Measurements from ENCODE around the gene OR8A1. TPM values are rescaled to one million over a fixed set of nuclear protein-coding genes. Genes with fewer than 3 reads are reported as not detected.

The OR8A1 gene
- total RNA-seq, 1 experiment from 2014 or later: not detected

DNA sequence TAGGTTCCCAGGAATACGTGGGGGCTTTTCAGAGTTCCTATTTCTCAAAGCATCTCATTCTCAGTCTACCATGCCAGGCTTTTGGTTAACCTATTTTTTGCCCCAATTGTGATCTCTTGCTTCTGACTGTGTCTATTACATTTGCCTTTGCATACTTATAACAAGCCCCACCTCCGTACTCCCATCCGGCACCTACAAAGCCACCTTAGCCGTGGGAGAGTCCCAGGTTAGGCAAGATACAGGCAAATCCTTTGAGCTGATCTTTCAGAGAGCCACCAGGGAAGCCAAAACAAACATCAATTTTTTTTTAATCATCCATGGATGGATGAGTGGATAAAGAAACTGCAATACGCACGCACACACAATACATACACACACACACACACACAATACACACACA lies 22.8 kb downstream of the OR8A1 start:
- no peak overlapping the region for H3K4me2 ChIP-seq (ENCODE audit: insufficient read depth, insufficient read length, low read length)
- no peaks in the 10 kb centered on the region for H4K20me1 ChIP-seq (ENCODE audit: control insufficient read depth, insufficient read depth, insufficient read length)
- H2AFZ ChIP-seq (ENCODE audit: low read length): no peak overlapping the region
- H2BK120ac ChIP-seq (ENCODE audit: low read depth, low read length, poor library complexity, severe bottlenecking): no peak overlapping the region
- no peak overlapping the region for H2AK5ac ChIP-seq (ENCODE audit: insufficient read length, low read length)
- no peak overlapping the region for H2BK5ac ChIP-seq (ENCODE audit: insufficient read length, low read length)
- no peaks in the 10 kb centered on the region for H3K79me2 ChIP-seq (ENCODE audit: insufficient read depth, low read length)
- Mint-ChIP-seq H3K4me3 (no peak overlapping the region), H3K27ac (no peak overlapping the region), H3K4me1 (no peaks in the 10 kb centered on the region), H3K27me3 (ENCODE audit: low read depth) (peaks cover 5% of the 10 kb centered on the region), H3K9me3 (no peaks in the 10 kb centered on the region), H3K36me3 (ENCODE audit: insufficient read depth in 1 of 3, low read depth in 3 of 3) (no peaks in the 10 kb centered on the region)
- H3K56ac ChIP-seq (ENCODE audit: insufficient read length, low read depth, low read length): no peak overlapping the region
- no peak for DNase-seq
- H4K91ac ChIP-seq (ENCODE audit: insufficient read length, low read depth, low read length): no peak overlapping the region
- no peak overlapping the region for H3K4ac ChIP-seq (ENCODE audit: low read depth, low read length)
- no peak overlapping the region for H2BK20ac ChIP-seq (ENCODE audit: low read depth, low read length, poor library complexity, severe bottlenecking)
- no peak overlapping the region for H3K14ac ChIP-seq (ENCODE audit: insufficient read depth, low read length)
- H2BK15ac ChIP-seq (ENCODE audit: low read depth, low read length): no peak overlapping the region
- H3K23ac ChIP-seq (ENCODE audit: insufficient read length, low read depth, low read length): no peak overlapping the region
- no peaks in the 10 kb centered on the region for H3K4me1 ChIP-seq (ENCODE audit: insufficient read depth, low read length)
- H3K27me3 ChIP-seq (ENCODE audit: insufficient read depth, low read length): no peaks in the 10 kb centered on the region
- H4K8ac ChIP-seq (replicated peaks; ENCODE audit: insufficient read length, low read depth, low read length): no peak overlapping the region
- H3K23me2 ChIP-seq (ENCODE audit: insufficient read length, low read depth, low read length, poor library complexity, severe bottlenecking): no peaks in the 10 kb centered on the region
- H3K27ac ChIP-seq (ENCODE audit: insufficient read length, low read depth, low read length): no peak overlapping the region
- no CpG with 5 or more reads among the region's 6 CpGs for WGBS (ENCODE audit: extremely low coverage, insufficient read length, low lambda C conversion rate)
- H3K9me3 ChIP-seq (ENCODE audit: control insufficient read depth, low read depth, low read length): no peaks in the 10 kb centered on the region
- H2BK12ac ChIP-seq (ENCODE audit: insufficient read length, low read depth, low read length): no peak overlapping the region
- no peaks in the 10 kb centered on the region for H3K79me1 ChIP-seq (ENCODE audit: insufficient read depth, low read depth, low read length, poor library complexity, severe bottlenecking)
- TF ChIP-seq, protein P1, sequence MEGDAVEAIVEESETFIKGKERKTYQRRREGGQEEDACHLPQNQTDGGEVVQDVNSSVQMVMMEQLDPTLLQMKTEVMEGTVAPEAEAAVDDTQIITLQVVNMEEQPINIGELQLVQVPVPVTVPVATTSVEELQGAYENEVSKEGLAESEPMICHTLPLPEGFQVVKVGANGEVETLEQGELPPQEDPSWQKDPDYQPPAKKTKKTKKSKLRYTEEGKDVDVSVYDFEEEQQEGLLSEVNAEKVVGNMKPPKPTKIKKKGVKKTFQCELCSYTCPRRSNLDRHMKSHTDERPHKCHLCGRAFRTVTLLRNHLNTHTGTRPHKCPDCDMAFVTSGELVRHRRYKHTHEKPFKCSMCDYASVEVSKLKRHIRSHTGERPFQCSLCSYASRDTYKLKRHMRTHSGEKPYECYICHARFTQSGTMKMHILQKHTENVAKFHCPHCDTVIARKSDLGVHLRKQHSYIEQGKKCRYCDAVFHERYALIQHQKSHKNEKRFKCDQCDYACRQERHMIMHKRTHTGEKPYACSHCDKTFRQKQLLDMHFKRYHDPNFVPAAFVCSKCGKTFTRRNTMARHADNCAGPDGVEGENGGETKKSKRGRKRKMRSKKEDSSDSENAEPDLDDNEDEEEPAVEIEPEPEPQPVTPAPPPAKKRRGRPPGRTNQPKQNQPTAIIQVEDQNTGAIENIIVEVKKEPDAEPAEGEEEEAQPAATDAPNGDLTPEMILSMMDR (conservative IDR thresholded peaks at IDR 0.05): no peak
- H3T11ph ChIP-seq (ENCODE audit: low read length): no peak overlapping the region
- H3K18ac ChIP-seq (ENCODE audit: insufficient read length, low read depth, low read length): no peak overlapping the region
- H3K9ac ChIP-seq (ENCODE audit: extremely low read depth, insufficient read length, low read length): no peak overlapping the region
- H4K5ac ChIP-seq (ENCODE audit: insufficient read length, low read depth, low read length): no peak overlapping the region

Measured in H9 (cell line).